HepG2 (cell line): ENCODE measurements around the gene UBL4B. TPM values are rescaled to one million over a fixed set of nuclear protein-coding genes. Genes with fewer than 3 reads are reported as not detected.
A peak's percentile ranks its signal among the peaks of the same experiment; 100 is the strongest.

Experiments
- ATF7 ChIP-seq, 2 experiments: fragments of 450-650 bp in 1 of 2; sonication (generic) in 1 of 2; formaldehyde crosslinking in 1 of 2; IDR thresholded peaks; 2 replicates each; pipeline versions ENCODE4 v1.4.0 to v1.6.1; 2016 to 2020; ENCODE audit warnings: antibody characterized with exemption in 1 of 2, mild to moderate bottlenecking in 1 of 2, missing genetic modification reagents in 1 of 2
- FOXO1 ChIP-seq: sonication (generic); formaldehyde crosslinking; IDR thresholded peaks from 2 replicates; pipeline ENCODE4 v1.4.0; 2020; ENCODE audit warnings: missing genetic modification reagents
- HNRNPH1 ChIP-seq: fragments of 200-400 bp; formaldehyde crosslinking; optimal IDR thresholded peaks from 2 replicates; pipeline ENCODE3; 2017; ENCODE audit warnings: mild to moderate bottlenecking, low read depth, low read length
- KLF9 ChIP-seq: IDR thresholded peaks from 2 replicates; pipeline ENCODE4 v1.6.1; 2016; ENCODE audit warnings: low read depth
- NFYB ChIP-seq: sonication (generic); formaldehyde crosslinking; IDR thresholded peaks from 2 replicates; pipeline ENCODE4 v1.4.0; 2020; ENCODE audit warnings: missing genetic modification reagents
- PHF8 ChIP-seq: sonication (generic); formaldehyde crosslinking; IDR thresholded peaks from 2 replicates; pipeline ENCODE4 v1.5.0; 2020; ENCODE audit warnings: missing genetic modification reagents
- SAP130 ChIP-seq: IDR thresholded peaks from 2 replicates; pipeline ENCODE4 v1.6.1; 2016; ENCODE audit warnings: low read depth
- SMAD3 ChIP-seq: sonication (generic); formaldehyde crosslinking; IDR thresholded peaks from 2 replicates; pipeline ENCODE4 v1.4.0; 2020; ENCODE audit warnings: missing genetic modification reagents
- SNRNP70 ChIP-seq: fragments of 200-400 bp; formaldehyde crosslinking; IDR thresholded peaks from 2 replicates; pipeline ENCODE4 v1.6.1; 2017; ENCODE audit warnings: mild to moderate bottlenecking, low read depth, low read length, moderate library complexity
- TP53 ChIP-seq: sonication (generic); formaldehyde crosslinking; conservative IDR thresholded peaks from 2 replicates; pipeline ENCODE4 v1.4.0; 2020; ENCODE audit warnings: missing genetic modification reagents
- TSC22D2 ChIP-seq: sonication (generic); formaldehyde crosslinking; IDR thresholded peaks from 2 replicates; pipeline ENCODE4 v1.5.1; 2020; ENCODE audit warnings: missing genetic modification reagents, mild to moderate bottlenecking, borderline replicate concordance
- ZGPAT ChIP-seq: IDR thresholded peaks from 2 replicates; pipeline ENCODE4 v1.6.1; 2016; ENCODE audit warnings: mild to moderate bottlenecking
- ZNF20 ChIP-seq: sonication (generic); formaldehyde crosslinking; IDR thresholded peaks from 2 replicates; pipeline ENCODE4 v1.4.0; 2020; ENCODE audit warnings: mild to moderate bottlenecking, moderate library complexity, missing genetic modification reagents
- ZNF687 ChIP-seq: sonication (generic); formaldehyde crosslinking; IDR thresholded peaks from 2 replicates; pipeline ENCODE4 v1.5.1; 2020; ENCODE audit warnings: mild to moderate bottlenecking, missing genetic modification reagents, moderate library complexity
- ZNF7 ChIP-seq: IDR thresholded peaks from 2 replicates; pipeline ENCODE4 v1.6.1; 2016; ENCODE audit warnings: missing biosample characterization, missing genetic modification reagents
- ZNF724P ChIP-seq: sonication (generic); formaldehyde crosslinking; IDR thresholded peaks from 2 replicates; pipeline ENCODE4 v1.8.0; 2022; ENCODE audit warnings: missing genetic modification reagents, borderline replicate concordance
- ZNF761 ChIP-seq: sonication (generic); formaldehyde crosslinking; conservative IDR thresholded peaks from 2 replicates; pipeline ENCODE4 v1.4.0; 2020; ENCODE audit warnings: mild to moderate bottlenecking, missing genetic modification reagents
- ZNF782 ChIP-seq: sonication (generic); formaldehyde crosslinking; IDR thresholded peaks from 2 replicates; pipeline ENCODE4 v1.4.0; 2020; ENCODE audit warnings: missing genetic modification reagents, mild to moderate bottlenecking, borderline replicate concordance
- polyA plus RNA-seq, 8 experiments: library from polyadenylated mRNA; depleted of rRNA in 3 of 8; stranded (reverse) in 7 of 8; unstranded in 1 of 8; fragments of >200 nt; fragmentation: Illumina TruSeq in 4 of 8; extraction: Trizol in 4 of 8; gene quantifications; 2 replicates each; pipeline versions ENCODE4 v1.2.1 to v1.2.3, GENCODE V29; 2011 to 2016; ENCODE audit warnings: low read depth in 4 of 8, missing spikeins in 1 of 8, mixed read lengths in 1 of 8; ENCODE audit not compliant: insufficient read depth in 1 of 8
- total RNA-seq, 5 experiments: library from RNA; depleted of rRNA; stranded (reverse); fragments of >200 nt; fragmentation: Illumina TruSeq; extraction: Trizol; gene quantifications; 2 replicates each; pipeline ENCODE4 v1.2.3, GENCODE V29; 2016; ENCODE audit warnings: low read depth in 1 of 5
- TF ChIP-seq, protein P1 (sequence below): sonication (generic); formaldehyde crosslinking; IDR thresholded peaks from 2 replicates; pipeline ENCODE4 v1.4.0; 2020; ENCODE audit warnings: missing genetic modification reagents
- TF ChIP-seq, protein P2 (sequence below): sonication (generic); formaldehyde crosslinking; IDR thresholded peaks from 2 replicates; pipeline ENCODE4 v1.4.0; 2020; ENCODE audit warnings: mild to moderate bottlenecking, missing genetic modification reagents
- TF ChIP-seq, protein P3 (sequence below): sonication (generic); formaldehyde crosslinking; conservative IDR thresholded peaks from 2 replicates; pipeline ENCODE4 v1.8.0; 2022; ENCODE audit warnings: mild to moderate bottlenecking, moderate library complexity, missing genetic modification reagents

Gene UBL4B
- total and polyA plus RNA-seq, 2 of the 13 experiments (the other 11 are each of a cell fraction or from before 2014, with no cell fraction given): not detected

DNA sequence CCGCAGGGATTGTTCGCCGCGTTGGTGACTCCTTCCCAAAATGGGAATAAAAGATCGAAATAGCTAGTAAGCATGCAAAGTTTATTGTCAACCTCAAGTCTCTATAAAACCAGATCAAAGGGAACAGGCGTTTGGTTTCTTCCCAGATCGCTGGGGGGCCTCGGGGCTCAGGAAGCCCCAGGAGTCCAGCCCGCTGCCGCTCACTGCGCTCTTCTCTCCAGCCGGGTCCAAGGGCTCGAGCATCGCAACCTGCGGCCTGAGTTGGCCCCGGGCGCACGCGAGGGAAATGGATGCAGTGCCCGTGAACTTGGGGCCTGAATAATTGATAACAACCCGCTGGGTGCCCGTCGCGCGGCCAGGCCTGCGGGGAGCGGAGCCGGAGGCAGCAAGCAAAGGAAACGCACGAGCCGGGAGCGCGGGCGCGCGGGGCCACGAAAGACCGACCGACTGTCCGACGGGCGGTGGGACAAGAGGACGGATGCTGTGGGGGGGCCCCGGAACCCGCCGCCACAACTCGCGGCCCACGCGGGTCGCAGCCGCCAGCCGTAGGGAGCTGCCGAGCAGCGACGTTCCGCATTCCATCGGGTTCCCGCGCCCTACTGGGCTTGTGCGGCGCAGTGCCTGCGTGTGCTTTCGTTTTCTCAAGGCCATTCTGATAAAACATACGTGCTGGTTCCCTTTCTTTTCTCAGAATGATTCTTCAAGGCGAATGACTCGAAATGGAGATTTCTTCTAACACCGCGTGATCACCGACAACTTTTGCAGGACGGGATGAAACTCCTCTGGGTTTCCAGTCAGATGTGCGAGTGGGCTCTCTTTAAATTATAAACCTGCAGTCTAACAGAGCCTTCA is 27.8 kb upstream of the UBL4B start (continued):
- TF ChIP-seq, protein P1, sequence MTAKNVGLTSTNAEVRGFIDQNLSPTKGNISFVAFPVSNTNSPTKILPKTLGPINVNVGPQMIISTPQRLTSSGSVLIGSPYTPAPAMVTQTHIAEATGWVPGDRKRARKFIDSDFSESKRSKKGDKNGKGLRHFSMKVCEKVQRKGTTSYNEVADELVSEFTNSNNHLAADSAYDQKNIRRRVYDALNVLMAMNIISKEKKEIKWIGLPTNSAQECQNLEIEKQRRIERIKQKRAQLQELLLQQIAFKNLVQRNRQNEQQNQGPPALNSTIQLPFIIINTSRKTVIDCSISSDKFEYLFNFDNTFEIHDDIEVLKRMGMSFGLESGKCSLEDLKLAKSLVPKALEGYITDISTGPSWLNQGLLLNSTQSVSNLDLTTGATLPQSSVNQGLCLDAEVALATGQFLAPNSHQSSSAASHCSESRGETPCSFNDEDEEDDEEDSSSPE: peak; percentile 66
- TF ChIP-seq TSC22D2 (CRISPR knock-in tag): no peak
- no peak for TF ChIP-seq ATF7 (IDR thresholded peaks at IDR 0.05)
- no peak for TF ChIP-seq ATF7 (CRISPR knock-in tag; IDR thresholded peaks at IDR 0.05)
- no peak for TF ChIP-seq NFYB (CRISPR knock-in tag)
- no peak for TF ChIP-seq ZNF782 (CRISPR knock-in tag)
- no peak for TF ChIP-seq KLF9
- no peak for TF ChIP-seq ZNF724P
- no peak for TF ChIP-seq SNRNP70
- no peak for TF ChIP-seq SMAD3 (CRISPR knock-in tag)
- no peak for TF ChIP-seq HNRNPH1
- TF ChIP-seq ZNF7 (CRISPR knock-in tag): no peak
- no peak for TF ChIP-seq TP53 (CRISPR knock-in tag)
- TF ChIP-seq ZNF761 (CRISPR knock-in tag): no peak
- TF ChIP-seq FOXO1 (CRISPR knock-in tag): no peak
- no peak for TF ChIP-seq SAP130 (CRISPR knock-in tag)
- TF ChIP-seq, protein P2, sequence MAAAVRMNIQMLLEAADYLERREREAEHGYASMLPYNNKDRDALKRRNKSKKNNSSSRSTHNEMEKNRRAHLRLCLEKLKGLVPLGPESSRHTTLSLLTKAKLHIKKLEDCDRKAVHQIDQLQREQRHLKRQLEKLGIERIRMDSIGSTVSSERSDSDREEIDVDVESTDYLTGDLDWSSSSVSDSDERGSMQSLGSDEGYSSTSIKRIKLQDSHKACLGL (CRISPR knock-in tag): peak; percentile 40; the same call in 1 of the 2 replicates
- TF ChIP-seq ZNF687 (CRISPR knock-in tag): peak; percentile 83
- TF ChIP-seq PHF8 (CRISPR knock-in tag): 0 out of 2 replicates have a peak, but pooled peaks have one; percentile 31
- TF ChIP-seq ZNF20 (CRISPR knock-in tag): no peak
- TF ChIP-seq, protein P3, sequence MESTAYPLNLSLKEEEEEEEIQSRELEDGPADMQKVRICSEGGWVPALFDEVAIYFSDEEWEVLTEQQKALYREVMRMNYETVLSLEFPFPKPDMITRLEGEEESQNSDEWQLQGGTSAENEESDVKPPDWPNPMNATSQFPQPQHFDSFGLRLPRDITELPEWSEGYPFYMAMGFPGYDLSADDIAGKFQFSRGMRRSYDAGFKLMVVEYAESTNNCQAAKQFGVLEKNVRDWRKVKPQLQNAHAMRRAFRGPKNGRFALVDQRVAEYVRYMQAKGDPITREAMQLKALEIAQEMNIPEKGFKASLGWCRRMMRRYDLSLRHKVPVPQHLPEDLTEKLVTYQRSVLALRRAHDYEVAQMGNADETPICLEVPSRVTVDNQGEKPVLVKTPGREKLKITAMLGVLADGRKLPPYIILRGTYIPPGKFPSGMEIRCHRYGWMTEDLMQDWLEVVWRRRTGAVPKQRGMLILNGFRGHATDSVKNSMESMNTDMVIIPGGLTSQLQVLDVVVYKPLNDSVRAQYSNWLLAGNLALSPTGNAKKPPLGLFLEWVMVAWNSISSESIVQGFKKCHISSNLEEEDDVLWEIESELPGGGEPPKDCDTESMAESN (CRISPR knock-in tag): no peak
- peak; percentile 46; the same call in 1 of the 2 replicates for TF ChIP-seq ZGPAT (CRISPR knock-in tag)
